ENCODE data around the gene ANKRD13A.

GRCh38 chr12:110075880-110076279 is 76.7 kb downstream of the ANKRD13A start:
- TF ChIP-seq POLR2A (IDR thresholded peaks at IDR 0.05; ENCODE audit: low read length): no peak
- TF ChIP-seq GATA1 (IDR thresholded peaks at IDR 0.05; ENCODE audit: low read depth, low read length): no peak

Data from erythroblast (primary cell).